Activated CD8-positive, alpha-beta memory T cell treated with anti-CD3 and anti-CD28 coated beads, Interleukin-2, amount 50 U/mL, for 24 hours (primary cell): Measurements from ENCODE around the gene MAPK12.
"Not testable (repeated sequence)": the region's sequence is repeated elsewhere in the genome, so short reads cannot be mapped to it uniquely, and the experiment has no call there.

Experiments used
- DNase-seq: peaks from one replicate; pipeline ENCODE4 v3.0.0-alpha.2; 2020; ENCODE audit errors: extremely low read depth

The MAPK12 gene

GRCh38 chr22:50216055-50216683 lies 45.3 kb downstream of the MAPK12 start:
- no peak for DNase-seq

- DNase-seq, result no peak
Measured at GRCh38 chr22:50215297-50216054, 46.0 kb downstream of the MAPK12 start.

GRCh38 chr22:50213263-50213662 lies 48.2 kb downstream of the MAPK12 start:
- DNase-seq, result no peak

- DNase-seq, result no peak
Measured at GRCh38 chr22:50211147-50211546, 50.3 kb downstream of the MAPK12 start.

GRCh38 chr22:50210378-50211139 lies 50.9 kb downstream of the MAPK12 start:
- no peak for DNase-seq

- DNase-seq, result no peak
Measured at GRCh38 chr22:50209893-50210292, 51.6 kb downstream of the MAPK12 start.

GRCh38 chr22:50208939-50209892 lies 52.3 kb downstream of the MAPK12 start:
- DNase-seq, result no peak

- no peak for DNase-seq
Measured at GRCh38 chr22:50208430-50208938, 53.0 kb downstream of the MAPK12 start.

GRCh38 chr22:50207383-50208140 lies 53.9 kb downstream of the MAPK12 start:
- no peak for DNase-seq

GRCh38 chr22:50206599-50206998 lies 54.9 kb downstream of the MAPK12 start:
- DNase-seq, result no peak

- no peak for DNase-seq
Measured at GRCh38 chr22:50205781-50206569, 55.5 kb downstream of the MAPK12 start.

GRCh38 chr22:50204998-50205397 lies 56.5 kb downstream of the MAPK12 start:
- DNase-seq, result not testable (repeated sequence)

- no peak for DNase-seq
Measured at GRCh38 chr22:50204571-50204970, 56.9 kb downstream of the MAPK12 start.

GRCh38 chr22:50203288-50203687 lies 58.2 kb downstream of the MAPK12 start:
- no peak for DNase-seq
